ENCODE measurements around the gene PALLD. TPM values are rescaled to one million over a fixed set of nuclear protein-coding genes. Genes with fewer than 3 reads are reported as not detected.
A peak's percentile ranks its signal among the peaks of the same experiment; 100 is the strongest.

PALLD gene
- total RNA-seq, 2 donors from 2014 or later: 92.7 to 138 TPM

DNA sequence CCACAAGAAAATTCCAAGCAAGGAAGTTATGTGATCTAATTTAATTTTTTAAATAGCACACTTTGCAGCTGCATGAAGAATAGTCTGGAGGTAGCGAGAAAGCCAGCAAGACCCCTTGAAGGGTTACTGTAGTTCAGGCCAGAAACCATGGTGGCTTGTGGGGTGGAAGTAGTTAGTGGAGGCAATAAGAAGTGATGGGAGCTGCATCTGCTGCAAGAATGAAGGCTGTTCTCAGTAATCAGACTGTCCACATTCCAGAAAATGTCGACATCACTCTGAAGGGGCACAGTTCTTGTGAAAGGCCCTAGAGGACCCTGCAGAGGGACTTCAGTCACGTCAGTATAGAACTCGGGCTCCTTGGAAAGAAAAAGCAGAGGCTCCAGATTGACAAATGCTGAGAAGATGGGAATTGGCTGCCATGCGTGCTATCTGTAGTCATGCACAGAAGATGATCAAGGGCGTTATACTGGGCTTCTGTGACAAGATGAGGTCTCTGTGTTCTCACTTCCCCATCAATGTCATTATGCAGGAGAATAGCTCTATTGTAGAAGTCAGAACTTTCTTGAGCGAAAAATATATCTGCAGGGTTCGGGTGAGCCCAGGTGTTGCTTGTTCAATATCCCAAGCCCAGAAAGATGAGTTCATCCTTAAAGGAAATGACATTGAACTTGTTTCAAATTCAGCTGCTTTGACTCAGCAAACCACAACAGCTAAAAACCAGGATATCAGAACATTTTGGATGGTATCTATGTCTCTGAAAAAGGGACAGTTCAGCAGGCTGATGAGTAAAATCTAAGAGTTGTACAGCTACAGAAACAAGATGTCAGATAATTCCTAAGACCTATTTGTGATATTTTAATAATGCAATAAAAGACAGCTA lies 259.0 kb downstream of the PALLD start:
- intact Hi-C loops (cut with DNase I, micrococcal nuclease): no loop called here
- ATAC-seq: no peak
- no peak for DNase-seq

- ATAC-seq: no peak
- DNase-seq: no peak
- intact Hi-C loops (cut with DNase I, micrococcal nuclease): no loop called here
Observed at GRCh38 chr4:168757500-168757899, 260.6 kb downstream of the PALLD start.

- ATAC-seq (no peak), DNase-seq (no peak)
- intact Hi-C loops (cut with DNase I, micrococcal nuclease): no loop called here
Observed at GRCh38 chr4:168758351-168758876, 261.6 kb downstream of the PALLD start.

DNA sequence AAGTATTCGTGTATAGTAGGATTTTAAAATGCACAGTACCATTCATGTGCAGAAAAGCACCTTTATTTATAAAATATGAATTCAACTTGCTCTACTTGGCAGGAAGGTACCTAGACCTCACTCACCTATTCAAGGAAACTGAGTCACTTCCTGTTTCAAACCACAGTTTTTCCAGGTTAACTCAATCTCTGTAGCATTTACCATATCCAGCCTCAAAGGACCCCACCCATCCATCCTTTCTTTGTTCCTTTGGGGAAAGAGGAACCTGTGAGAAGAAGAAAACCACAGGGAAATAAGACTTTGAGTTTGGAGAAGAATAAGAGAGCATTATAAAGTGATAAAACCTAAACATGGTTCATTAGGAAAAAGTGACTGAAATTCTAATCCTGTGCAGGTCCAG lies 262.5 kb downstream of the PALLD start:
- intact Hi-C loops (cut with DNase I, micrococcal nuclease): no loop called here
- DNase-seq (no peak), ATAC-seq (no peak)

GRCh38 chr4:168759959-168760527 lies 263.2 kb downstream of the PALLD start:
- intact Hi-C loops (cut with DNase I, micrococcal nuclease): no loop called here
- ATAC-seq (no peak), DNase-seq (no peak)

DNA sequence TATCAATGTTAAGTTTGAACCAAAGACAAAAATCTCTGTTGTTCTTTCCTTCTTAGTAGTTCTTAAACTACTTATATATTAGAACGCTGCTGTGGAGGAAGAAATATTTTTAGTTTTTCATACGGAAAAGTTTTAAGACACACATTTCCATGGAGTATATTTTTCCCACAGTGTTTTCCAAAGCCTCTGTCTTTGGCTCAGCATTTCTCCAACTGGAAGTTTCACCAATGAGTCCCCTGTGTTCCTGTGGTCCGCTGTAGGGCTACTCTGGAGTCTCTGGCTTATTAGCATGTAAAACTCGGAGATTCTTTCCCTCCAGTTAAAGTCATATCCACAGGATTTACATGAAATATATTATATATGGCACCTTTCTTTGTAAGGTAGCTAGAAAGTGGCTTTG lies 264.2 kb downstream of the PALLD start:
- ATAC-seq (no peak), DNase-seq (no peak)
- intact Hi-C loops (cut with DNase I, micrococcal nuclease): no loop called here

- DNase-seq (no peak), ATAC-seq (no peak)
- intact Hi-C loops (cut with DNase I, micrococcal nuclease): no loop called here
Observed at GRCh38 chr4:168765322-168765721, 268.5 kb downstream of the PALLD start.

- peak; percentile 87 for ATAC-seq
- intact Hi-C loops (cut with DNase I, micrococcal nuclease): no loop called here
- DNase-seq: peak; percentile 58 to 74
Observed at GRCh38 chr4:168765726-168766125, 268.9 kb downstream of the PALLD start.

- no peak for DNase-seq
- ATAC-seq: peak; percentile 63
- intact Hi-C loops (cut with DNase I, micrococcal nuclease): no loop called here
Observed at GRCh38 chr4:168766604-168767316, 269.9 kb downstream of the PALLD start.

GRCh38 chr4:168769416-168769815 lies 272.6 kb downstream of the PALLD start:
- ATAC-seq (no peak), DNase-seq (no peak)
- intact Hi-C loops (cut with DNase I, micrococcal nuclease): no loop called here

DNA sequence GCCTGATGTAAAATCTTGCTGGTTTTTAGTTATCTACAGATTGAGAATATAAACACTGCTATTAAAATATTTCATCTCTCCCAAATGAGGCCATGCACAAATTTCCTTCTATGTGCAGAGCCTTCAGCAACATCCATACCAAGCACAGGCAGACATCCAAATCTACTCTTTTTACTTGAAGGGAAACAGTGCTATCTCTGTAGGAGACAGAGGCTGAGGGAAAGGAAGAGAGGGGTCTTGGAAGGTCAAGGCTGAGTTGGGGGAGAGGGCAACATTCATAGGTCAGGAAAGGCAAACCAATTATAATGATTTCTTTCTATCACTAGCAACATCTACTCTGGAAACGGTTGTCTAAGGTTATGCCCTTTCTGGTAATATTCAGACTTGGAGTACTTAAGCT lies 273.0 kb downstream of the PALLD start:
- ATAC-seq: no peak
- intact Hi-C loops (cut with DNase I, micrococcal nuclease): no loop called here
- DNase-seq: no peak

DNA sequence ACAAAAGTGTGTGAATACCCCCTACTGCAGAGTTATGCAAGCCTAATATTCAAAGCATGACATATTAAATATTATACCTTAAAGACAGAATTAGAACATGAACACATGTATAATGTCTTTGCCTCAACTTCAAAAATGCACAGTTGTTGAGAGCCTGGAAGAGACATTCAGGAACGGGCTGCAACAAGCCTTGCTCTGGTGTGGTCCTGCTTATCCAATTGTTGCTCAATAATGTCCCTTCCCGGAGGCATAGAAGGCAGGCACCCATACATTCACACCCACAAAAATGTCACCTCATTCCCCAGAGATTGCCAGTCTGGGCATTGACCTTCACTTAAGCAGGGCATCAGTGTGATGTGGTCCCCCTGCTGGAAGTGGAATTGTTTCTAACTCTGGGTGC lies 274.4 kb downstream of the PALLD start:
- ATAC-seq (no peak), DNase-seq (no peak)
- intact Hi-C loops (cut with DNase I, micrococcal nuclease): no loop called here

DNA sequence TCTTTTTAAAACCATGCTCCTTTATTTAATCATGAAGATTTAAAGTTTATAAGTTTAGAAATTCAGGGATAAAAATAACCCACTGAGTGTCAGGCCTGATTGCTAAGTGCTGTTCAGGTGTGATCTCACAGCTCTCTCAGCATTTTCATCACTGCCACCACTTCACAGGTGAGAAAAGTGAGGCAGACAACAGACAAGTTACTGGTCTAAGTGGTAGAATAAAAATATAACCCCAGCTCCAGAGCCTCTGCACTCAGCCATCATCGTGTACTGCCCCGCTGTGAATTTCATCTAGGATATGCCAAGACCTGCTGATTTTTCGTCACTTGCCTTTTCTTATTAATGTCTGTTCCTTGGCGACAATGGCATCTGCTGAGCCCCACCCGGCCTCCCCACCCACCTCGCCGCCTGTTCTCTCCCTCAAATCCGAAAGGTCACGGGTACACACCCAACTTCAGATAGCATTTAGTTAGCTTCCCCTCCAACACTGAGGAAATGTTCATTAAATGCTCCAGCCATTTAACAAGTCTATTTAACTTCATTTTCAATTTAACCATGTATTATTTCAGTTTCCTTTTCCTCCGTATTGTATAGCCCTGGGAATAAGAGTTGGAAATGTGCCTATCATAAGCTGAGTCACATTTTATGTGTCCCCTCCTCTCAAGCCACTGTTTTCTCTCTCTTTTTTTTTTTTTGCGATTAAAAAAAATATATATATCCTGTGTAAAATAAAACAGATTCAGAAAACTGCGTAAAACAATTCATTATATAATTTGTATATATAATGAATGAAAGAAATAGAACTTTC lies 276.7 kb downstream of the PALLD start:
- DNase-seq (peak; percentile 72 to 78), ATAC-seq (peak; percentile 89)
- intact Hi-C loops (cut with DNase I, micrococcal nuclease): no loop called here

- ATAC-seq (no peak), DNase-seq (no peak)
- intact Hi-C loops (cut with DNase I, micrococcal nuclease): no loop called here
Observed at GRCh38 chr4:168776382-168776781, 279.5 kb downstream of the PALLD start.

GRCh38 chr4:168777277-168777965 lies 280.6 kb downstream of the PALLD start:
- intact Hi-C loops (cut with DNase I, micrococcal nuclease): no loop called here
- ATAC-seq: peak; percentile 68
- no peak for DNase-seq

DNA sequence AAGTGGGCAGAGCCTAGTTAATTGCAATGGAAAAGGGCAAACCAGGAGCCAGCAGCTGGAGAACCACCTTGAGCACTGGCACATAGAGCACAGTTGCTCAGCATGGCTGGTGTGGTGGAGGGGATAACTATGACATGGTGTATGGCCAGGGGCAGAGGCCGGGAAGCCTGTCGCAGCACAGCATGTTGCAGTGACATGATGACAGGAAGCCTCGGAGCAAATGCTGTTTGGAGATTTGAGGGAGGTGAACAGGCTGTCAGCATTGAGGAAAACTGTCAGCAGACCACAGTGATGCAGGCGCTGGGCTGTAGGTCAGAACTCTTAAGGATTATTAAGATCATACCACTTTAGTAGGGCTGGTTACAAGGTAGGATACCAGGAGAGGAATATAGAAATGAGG lies 284.5 kb downstream of the PALLD start:
- intact Hi-C loops (cut with DNase I, micrococcal nuclease): no loop called here
- no peak for ATAC-seq
- DNase-seq: no peak

- DNase-seq: no peak
- intact Hi-C loops (cut with DNase I, micrococcal nuclease): no loop called here
- no peak for ATAC-seq
Observed at GRCh38 chr4:168781926-168782325, 285.1 kb downstream of the PALLD start.

- intact Hi-C loops (cut with DNase I, micrococcal nuclease): no loop called here
- ATAC-seq (no peak), DNase-seq (no peak)
Observed at GRCh38 chr4:168782439-168782838, 285.6 kb downstream of the PALLD start.
